Measurements from ENCODE around the gene PCDHB10. TPM values are rescaled to one million over a fixed set of nuclear protein-coding genes. Genes with fewer than 3 reads are reported as not detected.
A peak's percentile ranks its signal among the peaks of the same experiment; 100 is the strongest.
"Not testable (repeated sequence)": the region's sequence is repeated elsewhere in the genome, so short reads cannot be mapped to it uniquely, and the experiment has no call there.

Gene PCDHB10
- total RNA-seq, 1 experiment from 2014 or later, result not detected

GRCh38 chr5:141208478-141208877 is 16.3 kb downstream of the PCDHB10 start, which contains the start of gene PCDHB12:
Gene PCDHB12 (plus strand): TSS chr5:141208719. CDS start chr5:141208908, 189 bp downstream.
- intact Hi-C loops (cut with micrococcal nuclease; ENCODE audit: unreplicated experiment), result no loop called here

GRCh38 chr5:141210281-141210680 is 18.1 kb downstream of the PCDHB10 start:
- CTCF ChIA-PET; BruUV-seq (replicated peaks); H3K4me1 ChIP-seq (replicated peaks; ENCODE audit: insufficient read depth); H3K36me3 ChIP-seq (ENCODE audit: low read depth); intact Hi-C loops (cut with micrococcal nuclease; ENCODE audit: unreplicated experiment); H3K27me3 ChIP-seq (ENCODE audit: insufficient read depth, low read depth); H2AFZ ChIP-seq; H4K20me1 ChIP-seq (ENCODE audit: insufficient read depth); H3K9me2 ChIP-seq (ENCODE audit: insufficient read depth); H3F3A ChIP-seq (ENCODE audit: insufficient read depth, low read depth); DNase-seq; POLR2A ChIA-PET (ENCODE audit: unreplicated experiment); H3K4me2 ChIP-seq; H3K4me3 ChIP-seq; H3K27ac ChIP-seq; H3K79me2 ChIP-seq (ENCODE audit: low read depth); H3K9me3 ChIP-seq (ENCODE audit: insufficient read depth, low read depth): not testable (repeated sequence)

More at GRCh38 chr5:141208478-141208877, 16.3 kb downstream of the PCDHB10 start, which contains the start of gene PCDHB12:
- no peak for DNase-seq
- Histone ChIP-seq H3K9me2 (ENCODE audit: insufficient read depth) (no peaks in the 10 kb centered on the region), H3K4me2 (no peak within 1 kb of the TSS), H3K4me3 (no peak within 1 kb of the TSS), H3K27ac (no peak within 1 kb of the TSS), H3K27me3 (ENCODE audit: insufficient read depth, low read depth) (no peaks in the 10 kb centered on the region; the same call in 1 of the 2 replicates), H3K4me1 (replicated peaks; ENCODE audit: insufficient read depth) (no peaks in the 10 kb centered on the region), H3F3A (ENCODE audit: insufficient read depth, low read depth) (no peaks in the 10 kb centered on the region), H3K79me2 (ENCODE audit: low read depth) (no peaks in the 10 kb centered on the region), H4K20me1 (ENCODE audit: insufficient read depth) (no peaks in the 10 kb centered on the region), H3K9me3 (ENCODE audit: insufficient read depth, low read depth) (no peaks in the 10 kb centered on the region; the same call in 1 of the 2 replicates), H3K36me3 (ENCODE audit: low read depth) (no peaks in the 10 kb centered on the region), H2AFZ (no peak within 1 kb of the TSS)
- POLR2A ChIA-PET (ENCODE audit: unreplicated experiment), result no interaction called here
- BruUV-seq (replicated peaks), result no TSS peak
- CTCF ChIA-PET, result no interaction called here
- TF ChIP-seq CTCF (conservative IDR thresholded peaks at IDR 0.05), result peak; percentile 52
- no peak for TF ChIP-seq EZH2 (IDR thresholded peaks at IDR 0.05; ENCODE audit: low read depth)

GRCh38 chr5:141210849-141211248 is 18.7 kb downstream of the PCDHB10 start:
- intact Hi-C loops (cut with micrococcal nuclease; ENCODE audit: unreplicated experiment); H3K9me3 ChIP-seq (ENCODE audit: insufficient read depth, low read depth); H3F3A ChIP-seq (ENCODE audit: insufficient read depth, low read depth); H3K4me3 ChIP-seq; H3K27ac ChIP-seq; H3K9me2 ChIP-seq (ENCODE audit: insufficient read depth); CTCF ChIA-PET; H4K20me1 ChIP-seq (ENCODE audit: insufficient read depth); BruUV-seq (replicated peaks); H3K79me2 ChIP-seq (ENCODE audit: low read depth); POLR2A ChIA-PET (ENCODE audit: unreplicated experiment); H2AFZ ChIP-seq; DNase-seq; H3K27me3 ChIP-seq (ENCODE audit: insufficient read depth, low read depth); H3K36me3 ChIP-seq (ENCODE audit: low read depth); H3K4me2 ChIP-seq; H3K4me1 ChIP-seq (replicated peaks; ENCODE audit: insufficient read depth): not testable (repeated sequence)

GRCh38 chr5:141213656-141214339 is 21.6 kb downstream of the PCDHB10 start, which contains the start of gene PCDHB13:
Gene PCDHB13 (plus strand): TSS chr5:141213919. CDS start chr5:141214124, 205 bp downstream.
- H3K36me3 ChIP-seq (ENCODE audit: low read depth); H3K9me3 ChIP-seq (ENCODE audit: insufficient read depth, low read depth); BruUV-seq (replicated peaks); H3K9me2 ChIP-seq (ENCODE audit: insufficient read depth); H3K4me2 ChIP-seq; CTCF ChIA-PET; H3K27me3 ChIP-seq (ENCODE audit: insufficient read depth, low read depth); intact Hi-C loops (cut with micrococcal nuclease; ENCODE audit: unreplicated experiment); H3K4me1 ChIP-seq (replicated peaks; ENCODE audit: insufficient read depth); H3K4me3 ChIP-seq; H3F3A ChIP-seq (ENCODE audit: insufficient read depth, low read depth); H3K79me2 ChIP-seq (ENCODE audit: low read depth); H2AFZ ChIP-seq; H3K27ac ChIP-seq; POLR2A ChIA-PET (ENCODE audit: unreplicated experiment); H4K20me1 ChIP-seq (ENCODE audit: insufficient read depth): not testable (repeated sequence)
- TF ChIP-seq CTCF (conservative IDR thresholded peaks at IDR 0.05), result peak; percentile 49
- DNase-seq, result peak in 1 of 2 experiments; percentile 9

GRCh38 chr5:141214583-141214982 is 22.4 kb downstream of the PCDHB10 start:
- H3K36me3 ChIP-seq (ENCODE audit: low read depth); H3F3A ChIP-seq (ENCODE audit: insufficient read depth, low read depth); H3K27ac ChIP-seq; H2AFZ ChIP-seq; H3K4me1 ChIP-seq (replicated peaks; ENCODE audit: insufficient read depth); H3K27me3 ChIP-seq (ENCODE audit: insufficient read depth, low read depth); intact Hi-C loops (cut with micrococcal nuclease; ENCODE audit: unreplicated experiment); H3K79me2 ChIP-seq (ENCODE audit: low read depth); POLR2A ChIA-PET (ENCODE audit: unreplicated experiment); H4K20me1 ChIP-seq (ENCODE audit: insufficient read depth); H3K9me2 ChIP-seq (ENCODE audit: insufficient read depth); H3K4me3 ChIP-seq; H3K9me3 ChIP-seq (ENCODE audit: insufficient read depth, low read depth); H3K4me2 ChIP-seq; CTCF ChIA-PET; DNase-seq; BruUV-seq (replicated peaks): not testable (repeated sequence)

GRCh38 chr5:141215504-141215903 is 23.4 kb downstream of the PCDHB10 start:
- POLR2A ChIA-PET (ENCODE audit: unreplicated experiment); H3K4me1 ChIP-seq (replicated peaks; ENCODE audit: insufficient read depth); H3F3A ChIP-seq (ENCODE audit: insufficient read depth, low read depth); H3K27me3 ChIP-seq (ENCODE audit: insufficient read depth, low read depth); intact Hi-C loops (cut with micrococcal nuclease; ENCODE audit: unreplicated experiment); BruUV-seq (replicated peaks); H3K4me3 ChIP-seq; H3K36me3 ChIP-seq (ENCODE audit: low read depth); CTCF ChIA-PET; H3K79me2 ChIP-seq (ENCODE audit: low read depth); DNase-seq; H3K9me2 ChIP-seq (ENCODE audit: insufficient read depth); H3K4me2 ChIP-seq; H4K20me1 ChIP-seq (ENCODE audit: insufficient read depth); H3K9me3 ChIP-seq (ENCODE audit: insufficient read depth, low read depth); H2AFZ ChIP-seq; H3K27ac ChIP-seq: not testable (repeated sequence)

Measured in PC-9 (cell line).